Stimulated activated CD8-positive, alpha-beta memory T cell treated with anti-CD3 and anti-CD28 coated beads, Interleukin-15, amount 100 ng/mL, for 4 hours (primary cell): Measurements from ENCODE around the gene CD84.
A peak's percentile ranks its signal among the peaks of the same experiment; 100 is the strongest.
"Not testable (repeated sequence)": the region's sequence is repeated elsewhere in the genome, so short reads cannot be mapped to it uniquely, and the experiment has no call there.

Experiments used
- DNase-seq, 2 donors: peaks; one replicate each; pipeline ENCODE4 v3.0.0-alpha.2; 2020; ENCODE audit warnings: low read depth in 2 of 2

The CD84 gene

DNA sequence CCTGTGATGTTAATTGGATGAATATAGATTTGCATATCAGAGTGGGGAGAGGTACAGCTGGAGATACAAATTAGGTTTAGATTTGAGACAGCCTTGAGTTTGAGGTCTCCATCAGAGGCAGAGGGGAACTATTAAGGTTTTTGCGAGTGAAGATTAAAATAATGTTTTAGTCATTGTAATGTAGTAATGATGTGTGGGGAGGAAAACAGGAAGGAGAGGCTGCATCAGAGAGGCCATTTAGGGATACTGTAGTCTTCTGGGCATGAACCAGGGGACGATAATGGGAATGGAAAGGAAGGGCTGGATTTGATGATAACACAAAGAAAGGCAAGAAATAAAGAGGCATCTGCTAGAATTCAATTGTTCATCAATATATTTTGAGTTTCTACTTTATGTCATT lies 9.5 kb downstream of the CD84 start:
- DNase-seq: no peak

DNA sequence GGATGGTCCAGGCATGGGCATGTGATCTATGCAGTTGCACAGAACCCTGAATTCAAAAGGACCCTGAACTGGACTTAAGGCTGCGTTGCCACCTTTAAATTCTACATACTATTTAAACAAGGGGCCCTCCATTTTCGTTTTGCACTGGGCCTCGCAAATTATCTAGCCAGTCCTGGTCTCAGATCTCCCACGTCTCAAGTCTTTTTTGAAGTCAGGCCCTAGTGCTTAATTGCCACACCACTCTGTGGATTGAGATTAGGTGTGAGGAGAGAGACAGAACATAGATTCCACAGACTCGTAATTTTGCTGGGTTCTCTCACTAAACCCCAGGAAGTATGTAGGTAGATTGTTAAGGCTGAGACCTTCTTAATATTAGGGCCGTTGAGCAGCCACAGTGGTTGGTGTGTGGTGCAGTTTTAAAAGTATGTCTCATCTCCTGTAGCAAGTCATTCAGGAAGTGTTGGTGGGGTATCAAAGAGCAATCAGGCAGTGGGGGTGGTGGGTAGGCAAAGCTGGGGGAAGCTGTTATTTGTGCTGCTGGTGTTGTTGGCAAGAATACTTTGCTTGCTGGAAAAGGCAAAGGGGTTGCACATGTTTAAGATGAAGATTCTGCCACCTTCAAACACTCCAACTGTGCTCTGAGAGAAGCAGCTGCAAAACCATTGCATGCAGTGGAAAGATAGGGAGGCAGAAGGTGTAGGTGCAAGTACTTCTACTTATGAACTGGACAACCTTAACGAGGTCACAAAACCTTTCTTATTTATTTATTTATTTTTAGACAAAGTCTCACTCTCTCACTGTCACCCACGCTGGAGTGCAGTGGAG lies 11.2 kb downstream of the CD84 start:
- peak; percentile 49 to 72 for DNase-seq

DNA sequence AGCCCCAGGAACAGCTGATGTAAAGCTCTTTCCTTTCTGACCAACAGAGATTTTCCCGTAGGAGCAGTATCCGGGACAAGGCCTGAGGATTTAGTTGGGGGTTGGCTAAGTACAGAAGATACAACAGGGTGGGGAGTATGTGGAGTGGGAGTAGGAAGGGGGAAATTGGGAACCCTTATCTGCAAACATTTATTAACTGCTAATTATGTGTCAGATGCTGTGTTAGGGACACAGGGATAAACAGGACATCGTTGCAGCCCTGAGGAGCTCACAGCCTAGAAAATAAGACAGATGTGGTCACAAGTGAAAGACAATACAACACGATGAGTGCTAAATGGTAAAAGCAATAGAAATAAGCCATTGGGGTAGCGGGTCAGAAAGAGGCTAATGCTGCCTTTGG lies 12.0 kb downstream of the CD84 start:
- DNase-seq: no peak

DNA sequence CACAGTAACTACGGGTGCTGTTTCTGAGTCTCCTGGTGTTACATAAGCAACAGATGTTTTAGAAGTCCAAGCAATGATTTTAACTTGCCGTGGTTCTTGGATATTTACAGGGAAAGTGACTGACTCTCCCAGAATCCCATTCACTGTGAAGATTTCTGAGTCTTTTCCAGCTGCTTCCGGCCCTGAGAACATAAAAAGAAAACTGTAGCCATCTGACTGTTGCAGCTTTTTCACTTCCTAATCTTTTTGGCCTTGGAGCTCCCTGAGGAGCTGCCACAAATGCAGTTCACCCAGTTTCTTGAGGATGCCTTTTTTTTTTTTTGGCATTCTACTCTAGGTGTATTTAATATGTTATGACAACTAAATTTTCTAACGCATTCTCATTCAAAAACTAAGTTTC lies 13.7 kb downstream of the CD84 start:
- no peak for DNase-seq

DNA sequence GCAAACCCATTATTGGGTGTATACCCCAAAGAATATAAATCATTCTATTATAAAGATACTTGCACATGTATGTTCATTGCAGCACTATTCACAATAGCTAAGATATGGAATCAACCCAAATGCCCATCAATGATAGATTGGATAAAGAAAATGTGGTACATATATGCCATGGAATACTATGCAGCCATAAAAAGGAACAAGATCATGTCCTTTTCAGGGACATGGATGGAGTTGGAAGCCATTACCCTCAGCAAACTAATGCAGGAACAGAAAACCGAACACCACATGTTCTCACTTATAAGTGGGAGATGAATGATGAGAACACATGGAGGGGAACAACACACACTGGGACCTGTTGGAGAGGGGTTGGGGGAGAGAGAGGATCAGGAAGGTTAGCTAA lies 16.1 kb downstream of the CD84 start:
- not testable (repeated sequence) for DNase-seq

DNA sequence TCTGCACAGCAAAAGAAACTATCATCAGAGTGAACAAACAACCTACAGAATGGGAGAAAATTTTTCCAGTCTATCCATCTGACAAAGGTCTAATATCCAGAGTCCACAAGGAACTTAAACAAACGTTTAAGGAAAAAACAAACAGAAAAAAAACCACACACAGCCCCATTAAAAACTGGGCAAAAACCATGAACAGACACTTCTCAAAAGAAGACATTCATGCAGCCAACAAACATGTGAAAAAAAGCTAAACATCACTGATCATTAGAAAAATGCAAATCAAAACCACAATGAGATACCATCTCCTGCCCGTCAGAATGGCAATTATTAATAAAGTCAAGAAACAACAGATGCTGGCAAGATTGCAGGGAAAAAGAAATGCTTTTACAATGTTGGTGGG lies 16.6 kb downstream of the CD84 start:
- DNase-seq: not testable (repeated sequence)

DNA sequence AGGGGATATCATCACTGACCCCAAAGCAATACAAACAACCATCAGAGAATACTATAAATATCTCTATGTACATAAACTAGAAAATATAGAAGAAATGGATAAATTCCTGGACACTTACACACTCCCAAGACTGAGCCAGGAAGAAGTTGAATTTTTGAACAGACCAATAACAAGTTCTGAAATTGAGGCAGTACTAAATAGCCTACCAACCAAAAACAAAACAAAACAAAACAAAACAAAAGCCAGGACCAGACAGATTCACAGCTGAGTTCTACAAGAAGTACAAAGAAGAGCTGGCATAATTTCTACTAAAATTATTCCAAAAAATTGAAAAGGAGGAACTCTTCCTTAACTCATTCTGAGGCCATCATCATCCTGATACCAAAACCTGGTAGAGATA lies 18.5 kb downstream of the CD84 start:
- DNase-seq: no peak

DNA sequence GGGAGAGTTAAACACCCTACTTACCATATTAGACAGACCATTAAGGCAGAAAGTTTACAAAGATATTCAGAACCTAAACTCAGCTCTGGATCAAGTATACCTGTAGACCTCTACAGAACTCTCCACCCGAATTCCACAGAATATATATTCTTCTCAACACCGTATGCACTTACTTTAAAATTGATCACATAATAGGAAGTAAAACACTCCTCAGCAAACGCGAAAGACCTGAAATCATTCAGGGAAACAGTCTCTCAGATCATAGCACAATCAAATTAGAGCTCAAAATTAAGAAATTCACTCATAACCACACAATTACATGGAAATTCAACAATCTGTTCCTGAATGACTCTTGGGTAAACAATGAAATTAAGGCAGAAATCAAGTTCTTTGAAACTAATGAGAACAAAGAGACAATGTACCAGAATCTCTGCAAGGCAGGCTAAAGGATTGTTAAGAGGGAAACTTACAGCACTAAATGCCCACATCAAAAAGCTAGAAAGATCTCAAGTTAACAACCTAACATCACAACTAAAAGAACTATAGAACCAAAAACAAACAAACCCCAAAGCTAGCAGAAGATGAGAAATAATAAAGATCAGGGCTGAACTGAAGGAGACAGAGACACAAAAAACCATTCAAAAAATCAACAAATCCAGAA lies 19.1 kb downstream of the CD84 start:
- DNase-seq: no peak

DNA sequence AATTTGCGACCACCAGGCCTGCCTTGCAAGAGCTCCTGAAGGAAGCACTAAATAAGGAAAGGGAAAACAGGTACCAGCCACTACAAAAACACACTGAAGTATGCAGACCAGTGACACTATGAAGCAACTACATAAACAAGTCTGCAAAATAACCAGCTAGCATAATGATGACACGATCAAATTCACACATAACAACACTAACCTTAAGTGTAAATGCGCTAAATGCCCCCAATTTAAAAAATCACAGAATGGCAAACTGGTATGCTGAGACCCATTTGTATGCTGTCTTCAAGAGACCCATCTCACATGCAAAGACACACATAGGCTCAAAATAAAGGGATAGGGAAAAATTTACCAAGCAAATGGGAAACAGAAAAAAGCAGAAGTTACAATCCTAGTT lies 19.9 kb downstream of the CD84 start:
- DNase-seq: not testable (repeated sequence)

DNA sequence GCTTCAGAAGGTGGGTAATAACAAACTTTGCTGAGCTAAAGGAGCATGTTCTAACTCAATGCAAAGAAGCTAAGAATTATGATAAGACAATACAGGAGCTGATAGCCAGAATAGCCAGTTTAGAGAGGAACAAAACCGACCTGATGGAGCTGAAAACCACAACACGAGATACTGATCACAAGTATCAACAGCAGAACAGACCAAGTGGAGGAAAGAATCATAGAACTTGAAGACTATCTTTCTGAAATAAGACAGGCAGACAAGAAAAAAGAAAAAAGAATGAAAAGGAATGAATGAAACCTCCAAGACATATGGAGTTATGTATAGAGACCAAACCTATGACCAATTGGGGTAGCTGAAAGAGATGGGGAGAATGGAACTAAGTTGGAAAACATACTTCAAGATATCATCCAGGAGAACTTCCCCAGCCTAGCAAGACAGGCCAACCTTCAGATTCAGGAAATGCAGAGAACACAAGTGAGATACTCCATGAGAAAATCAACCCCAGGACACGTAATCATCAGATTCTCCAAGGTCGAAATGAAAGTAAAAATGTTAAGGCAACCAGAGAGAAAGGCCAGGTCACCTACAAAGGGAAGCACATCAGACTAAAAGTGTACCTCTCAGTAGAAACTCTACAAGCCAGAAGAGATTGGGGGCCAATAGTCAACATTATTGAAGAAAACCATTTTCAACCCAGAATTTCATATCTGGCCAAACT lies 20.5 kb downstream of the CD84 start:
- no peak for DNase-seq

DNA sequence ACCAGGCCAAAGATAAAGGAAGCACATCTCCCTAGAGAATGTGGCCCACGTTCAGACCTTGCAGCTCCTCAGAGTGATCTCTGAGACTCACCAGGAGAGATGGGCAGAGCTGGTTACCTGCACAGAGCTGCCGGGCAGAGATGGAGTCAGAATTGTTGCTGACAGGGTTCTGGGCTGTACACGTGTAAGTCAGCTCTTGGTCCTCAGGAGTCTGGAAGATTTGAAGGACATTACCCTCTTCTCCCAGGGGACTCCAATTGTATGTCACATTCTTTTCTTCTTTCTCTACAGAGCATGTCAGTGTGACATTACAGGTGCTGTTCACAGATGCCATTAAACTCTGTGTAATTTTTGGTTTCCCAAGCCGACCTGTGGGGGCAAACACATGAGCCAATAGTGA lies 25.5 kb downstream of the CD84 start:
- no peak for DNase-seq

DNA sequence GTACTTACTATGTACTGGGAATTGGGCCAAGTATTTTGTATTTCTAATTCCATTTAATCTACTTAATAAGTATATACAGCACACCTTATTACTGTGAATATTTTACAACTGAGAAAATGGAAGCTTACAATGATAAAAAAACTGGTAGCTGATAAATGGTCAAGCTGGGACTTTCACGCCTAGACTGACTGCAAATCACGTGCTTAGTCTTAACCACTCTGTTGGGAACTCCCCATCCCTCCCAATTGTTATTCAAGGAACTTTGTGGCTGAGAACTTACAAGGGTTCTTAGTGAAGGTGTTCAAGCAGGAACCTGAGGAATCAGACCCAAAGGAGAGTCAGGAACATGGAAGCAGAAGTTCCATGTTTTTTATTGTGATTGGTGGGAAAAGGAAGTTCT lies 26.9 kb downstream of the CD84 start:
- DNase-seq: no peak

DNA sequence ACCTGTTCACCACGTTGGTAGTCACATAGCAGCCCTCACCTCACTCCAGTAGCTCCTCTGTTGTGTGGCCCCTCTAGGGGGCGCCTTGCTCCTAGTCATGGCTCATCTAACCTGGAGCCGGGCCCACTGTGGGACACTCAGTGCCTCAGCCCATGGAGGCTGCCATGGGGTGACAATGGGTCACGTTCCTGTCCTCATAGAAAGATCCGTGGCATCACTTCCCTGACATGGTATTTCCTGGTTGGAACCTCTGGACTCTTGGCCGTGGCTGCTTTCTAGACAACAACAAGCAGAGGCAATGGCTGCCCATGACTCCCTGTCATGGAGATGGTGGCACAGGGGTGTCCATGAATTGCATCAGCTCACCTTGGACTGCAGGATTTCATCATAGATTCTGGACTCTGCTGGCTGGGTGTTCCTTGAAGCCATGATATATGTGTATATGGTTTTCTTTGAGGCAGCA lies 28.7 kb downstream of the CD84 start:
- peak; percentile 20 to 49 for DNase-seq

DNA sequence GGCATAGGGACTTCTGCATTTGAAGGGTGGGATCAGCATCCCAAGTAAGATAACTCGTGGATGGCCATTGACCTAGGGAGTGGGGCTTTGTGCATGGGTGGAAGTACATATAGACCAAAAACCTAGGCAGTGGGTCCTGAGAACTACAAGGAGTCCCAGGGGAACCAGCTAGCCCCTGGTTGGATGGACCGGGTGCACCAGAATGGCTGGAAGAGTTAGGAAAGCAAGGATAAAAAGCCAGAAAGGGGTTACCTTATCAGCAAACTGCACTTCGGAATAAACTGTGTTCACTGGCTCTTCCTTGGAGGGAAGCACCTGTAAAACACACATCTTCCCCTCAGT lies 29.7 kb downstream of the CD84 start:
- no peak for DNase-seq

DNA sequence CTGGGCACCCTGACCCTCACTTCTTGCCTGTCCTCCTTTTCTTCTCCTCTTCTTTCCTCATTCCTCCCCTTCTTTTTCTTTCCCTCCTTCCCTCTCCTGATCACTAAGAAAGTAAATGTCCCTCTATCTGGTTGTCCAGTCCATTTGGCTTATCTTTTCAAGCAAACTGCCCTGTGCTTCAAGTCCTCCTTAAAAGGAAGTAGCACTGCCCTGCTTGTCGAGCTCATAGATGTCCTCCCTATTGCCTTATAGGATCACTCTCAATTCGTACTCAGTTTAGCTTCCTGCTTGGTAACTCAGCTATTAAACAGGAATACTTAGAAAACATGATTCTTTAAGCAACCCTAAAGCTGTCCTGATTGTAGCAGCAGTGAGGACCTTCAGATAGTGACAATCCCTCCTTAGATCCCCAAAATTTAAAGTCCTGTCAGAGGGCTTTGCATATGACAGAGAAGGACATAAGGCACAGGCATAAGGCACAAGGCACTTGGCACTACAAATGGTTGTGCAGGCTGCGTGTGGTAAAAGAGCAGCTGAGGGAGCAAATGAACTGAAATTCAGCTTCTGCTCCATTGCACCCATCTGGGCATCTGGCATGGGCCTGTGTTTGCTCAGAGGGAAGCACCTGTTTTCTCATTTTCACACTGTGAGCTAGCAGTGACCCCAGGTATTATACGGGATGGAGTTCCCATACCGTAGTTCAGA lies 30.2 kb downstream of the CD84 start:
- no peak for DNase-seq

DNA sequence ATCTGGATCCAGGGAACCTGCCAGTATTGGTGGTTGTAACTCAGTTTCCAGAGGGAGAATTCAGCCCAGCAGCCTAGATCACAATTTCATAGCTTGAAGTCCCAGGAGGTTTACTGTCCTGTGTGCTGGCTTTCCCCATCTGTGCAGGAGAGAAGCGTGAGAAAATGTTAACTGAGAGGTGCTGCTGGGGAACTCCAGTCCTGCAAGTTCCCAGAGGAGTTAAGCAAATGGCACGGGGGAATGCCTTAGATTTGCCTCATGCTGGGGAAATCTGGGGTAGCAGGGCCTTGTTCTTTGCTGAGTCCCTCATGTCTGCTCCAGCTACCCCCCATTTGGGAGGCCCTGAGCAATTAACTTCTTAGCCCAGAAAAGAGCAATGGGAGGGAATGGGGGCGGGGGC lies 31.1 kb downstream of the CD84 start:
- no peak for DNase-seq

DNA sequence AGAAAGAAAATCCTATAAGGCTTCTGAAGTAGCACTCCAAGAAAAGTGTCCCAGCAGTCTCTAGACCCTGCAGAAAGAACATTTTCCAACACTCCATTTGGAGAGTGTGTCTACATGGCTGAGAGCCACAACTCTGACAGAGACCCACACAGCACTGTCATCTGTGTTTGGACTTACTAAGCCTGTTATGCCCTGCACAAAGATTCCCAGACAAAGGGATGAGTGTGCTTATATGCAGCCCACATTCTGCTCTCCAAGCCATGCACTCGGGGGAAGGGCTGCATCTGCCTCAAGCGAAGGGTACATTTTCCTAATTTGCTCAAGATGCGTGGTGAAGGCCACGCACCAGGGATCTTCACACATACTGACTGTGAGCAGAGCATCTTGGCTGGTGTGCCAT lies 31.9 kb downstream of the CD84 start:
- no peak for DNase-seq

DNA sequence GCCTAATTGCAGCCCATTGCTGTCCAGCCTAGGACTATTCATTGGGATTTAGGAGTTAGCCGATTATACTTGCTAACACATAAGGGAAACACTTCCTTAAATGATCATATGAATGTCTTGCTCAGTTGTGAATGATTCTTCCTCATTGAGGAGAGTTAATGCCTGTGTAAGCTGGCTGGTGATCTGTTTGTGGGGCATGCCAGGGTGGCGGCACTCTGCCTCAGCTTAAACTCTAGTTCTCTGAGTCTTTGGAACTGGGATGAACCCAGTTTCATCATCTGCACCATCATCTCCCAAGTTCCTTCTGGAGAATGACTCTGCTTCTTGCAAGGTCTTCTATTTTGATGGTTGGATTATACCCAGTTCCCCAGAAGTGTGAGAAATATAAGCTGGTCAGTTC lies 32.4 kb downstream of the CD84 start:
- no peak for DNase-seq

DNA sequence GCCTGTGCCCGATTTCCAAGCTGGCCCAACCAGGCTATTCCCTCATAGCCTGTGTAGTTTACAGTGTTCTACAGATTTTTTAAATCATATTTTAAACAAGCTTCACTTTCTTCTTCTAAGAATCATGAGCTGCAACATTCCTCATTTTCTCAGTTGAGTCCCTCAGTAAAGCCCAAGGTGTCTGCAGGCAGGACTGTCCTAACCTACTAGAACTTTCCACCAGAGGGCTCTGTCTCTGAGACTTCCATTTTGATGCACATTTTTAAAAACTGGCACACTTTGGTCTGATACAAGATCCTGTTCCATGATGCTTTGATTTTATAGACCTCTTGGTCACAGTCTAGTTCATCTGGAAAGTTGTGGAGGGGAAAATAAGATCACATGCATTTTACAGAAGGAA lies 34.6 kb downstream of the CD84 start:
- no peak for DNase-seq

DNA sequence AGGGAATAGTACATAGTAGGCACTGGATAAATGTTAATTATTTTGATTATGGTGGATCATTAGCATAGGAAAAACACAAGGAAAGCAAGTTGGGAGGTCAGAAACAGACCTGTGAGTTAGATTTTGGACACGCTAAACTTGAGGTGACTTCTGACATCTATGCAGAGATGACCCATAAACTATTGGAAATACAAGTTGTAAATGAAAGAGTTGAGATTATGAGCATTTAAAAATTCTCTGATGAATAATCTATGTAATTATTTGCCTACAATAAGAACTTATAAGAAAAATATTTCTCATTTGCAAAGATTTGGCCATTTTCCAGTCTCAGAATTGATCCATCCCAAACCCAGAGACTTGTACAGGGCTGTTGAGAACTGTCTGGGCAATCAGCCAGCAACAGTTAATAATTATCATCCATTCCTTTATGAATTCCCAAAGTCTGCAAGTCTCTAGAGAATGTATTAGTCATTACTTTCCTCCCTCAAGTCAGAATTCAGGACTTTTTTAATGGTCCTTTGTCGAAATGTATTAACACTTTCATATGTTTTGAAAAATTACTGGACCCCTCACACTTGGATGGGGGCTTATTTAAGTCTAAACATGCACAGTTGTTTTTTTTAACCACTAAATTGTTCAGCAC lies 36.9 kb downstream of the CD84 start:
- no peak for DNase-seq

DNA sequence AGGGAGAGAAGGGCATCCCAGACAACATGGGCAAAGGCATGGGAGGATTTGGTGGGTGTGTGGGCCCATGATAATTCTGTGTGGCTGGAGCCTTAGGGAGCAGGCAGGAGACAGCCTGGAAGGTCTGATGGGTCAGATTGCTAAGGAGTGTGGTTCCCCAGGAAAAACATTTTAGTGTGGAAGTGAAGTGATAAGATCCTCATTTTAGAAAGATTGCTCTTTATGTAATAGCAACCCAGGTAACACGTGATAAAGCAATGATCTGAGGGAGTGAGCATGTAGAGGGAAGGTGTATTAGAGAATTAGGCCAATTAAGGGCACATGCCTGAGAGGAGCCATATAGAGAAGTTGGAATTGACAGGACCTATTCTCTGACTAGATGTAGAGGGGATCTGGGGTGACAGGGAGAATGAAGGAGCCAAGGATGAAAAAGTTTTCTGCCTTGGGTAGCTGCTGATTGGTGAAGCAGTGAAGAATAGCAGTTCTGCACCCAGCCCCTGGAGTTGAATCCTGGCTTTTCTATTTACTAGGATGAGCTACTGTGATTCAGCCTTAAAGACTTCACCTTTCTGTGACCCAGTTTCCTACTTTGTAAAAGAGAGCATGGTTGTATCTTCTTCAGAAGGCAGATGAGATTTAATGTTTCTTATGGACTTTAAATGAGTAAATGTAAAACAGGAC lies 37.5 kb downstream of the CD84 start:
- no peak for DNase-seq
